Renal pelvis (tissue), 4 donors: Measurements from ENCODE around the gene CLEC18A. TPM values are rescaled to one million over a fixed set of nuclear protein-coding genes. Genes with fewer than 3 reads are reported as not detected.
A peak's percentile ranks its signal among the peaks of the same experiment; 100 is the strongest.

Experiments
- DNase-seq: peaks from one replicate; pipeline ENCODE4 v3.0.0-alpha.2; 2013
- polyA plus RNA-seq, 3 donors: library from polyadenylated mRNA; unstranded; fragments of 120-200 nt; gene quantifications; one replicate each; pipeline ENCODE4 v1.2.1, GENCODE V29; 2013; ENCODE audit not compliant: insufficient read length in 3 of 3

The CLEC18A gene
- polyA plus RNA-seq, 3 donors = 84.8 to 90.7 (median 87.6) TPM

DNA sequence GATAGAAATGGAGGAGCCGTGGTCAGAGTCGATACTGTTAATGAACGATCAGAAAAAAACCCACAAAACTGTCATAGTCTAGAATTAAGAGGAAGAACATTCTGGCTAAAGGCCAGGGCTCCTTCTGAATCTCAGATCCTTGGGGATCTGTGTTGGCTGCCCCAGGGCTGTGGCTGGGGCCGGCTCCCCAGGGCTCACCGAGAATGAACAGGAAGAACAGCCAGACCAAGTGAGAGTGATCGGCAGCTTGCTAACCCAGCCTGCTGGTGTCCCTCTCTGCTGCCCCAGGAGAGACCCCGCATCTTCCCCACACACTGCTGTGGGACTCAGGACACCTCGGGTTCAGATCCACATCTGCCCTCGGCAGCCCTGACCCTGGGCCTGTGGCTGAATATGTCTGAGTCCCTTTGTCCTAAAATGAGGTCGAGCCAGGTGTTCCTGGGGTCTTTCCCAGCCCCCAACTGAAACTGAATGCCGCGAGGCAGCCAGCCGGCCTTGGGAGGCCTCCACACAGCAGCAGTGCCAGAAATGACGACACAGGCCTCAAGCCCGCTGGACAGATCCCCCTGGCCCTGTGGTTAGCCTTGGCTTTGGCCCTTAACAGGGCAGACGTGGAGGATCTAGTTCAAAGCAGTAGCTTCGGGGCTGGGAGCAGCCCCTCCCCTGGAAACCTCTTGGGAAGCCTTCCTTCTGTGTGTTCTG lies 23.9 kb upstream of the CLEC18A start:
- DNase-seq = peak; percentile 41

DNA sequence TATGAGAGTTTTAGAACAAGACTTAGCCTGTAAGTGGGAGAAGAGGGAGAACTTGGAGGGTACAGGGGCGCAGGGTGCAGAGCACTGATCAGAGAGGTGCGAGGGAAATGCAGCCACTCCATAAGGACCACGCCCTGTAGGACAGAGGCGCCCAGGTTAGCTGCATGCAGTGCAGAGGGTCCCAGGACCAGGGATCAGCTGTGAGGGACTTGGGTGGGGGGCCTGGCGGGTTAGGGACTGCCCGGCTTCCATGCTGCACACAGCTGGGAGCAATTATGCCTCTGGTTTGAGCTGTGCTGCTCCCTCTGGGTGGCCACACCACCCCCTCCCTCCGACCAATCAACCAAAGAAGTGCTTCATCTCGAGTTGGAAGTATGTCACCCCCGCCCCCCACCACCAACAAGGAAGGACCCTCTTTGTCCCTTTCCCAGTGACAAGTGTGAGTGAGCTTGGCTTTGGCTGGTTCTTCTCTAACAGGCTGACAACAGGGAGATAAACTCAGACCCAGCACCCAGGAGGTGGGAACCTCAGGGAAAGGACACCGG lies 22.2 kb upstream of the CLEC18A start:
- no peak for DNase-seq

DNA sequence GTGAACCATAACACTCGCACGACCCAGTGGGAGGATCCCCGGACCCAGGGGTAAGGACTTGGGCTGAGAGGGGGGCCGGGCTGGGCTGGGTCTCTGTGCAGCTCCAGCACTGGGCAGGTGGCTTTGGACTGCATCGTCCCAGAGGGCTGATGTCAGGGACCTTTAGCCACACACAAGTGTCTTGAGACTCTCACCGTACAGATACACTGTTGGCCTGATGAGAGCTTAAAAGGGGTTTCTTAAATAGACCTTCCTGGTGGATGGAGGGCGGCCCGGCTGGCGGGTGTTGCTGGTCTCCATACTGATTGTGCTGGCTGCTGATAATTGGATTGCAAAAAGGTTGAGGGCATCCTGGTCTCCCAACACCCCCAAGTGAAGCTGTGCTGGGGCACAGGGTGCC lies 21.7 kb upstream of the CLEC18A start:
- no peak for DNase-seq

DNA sequence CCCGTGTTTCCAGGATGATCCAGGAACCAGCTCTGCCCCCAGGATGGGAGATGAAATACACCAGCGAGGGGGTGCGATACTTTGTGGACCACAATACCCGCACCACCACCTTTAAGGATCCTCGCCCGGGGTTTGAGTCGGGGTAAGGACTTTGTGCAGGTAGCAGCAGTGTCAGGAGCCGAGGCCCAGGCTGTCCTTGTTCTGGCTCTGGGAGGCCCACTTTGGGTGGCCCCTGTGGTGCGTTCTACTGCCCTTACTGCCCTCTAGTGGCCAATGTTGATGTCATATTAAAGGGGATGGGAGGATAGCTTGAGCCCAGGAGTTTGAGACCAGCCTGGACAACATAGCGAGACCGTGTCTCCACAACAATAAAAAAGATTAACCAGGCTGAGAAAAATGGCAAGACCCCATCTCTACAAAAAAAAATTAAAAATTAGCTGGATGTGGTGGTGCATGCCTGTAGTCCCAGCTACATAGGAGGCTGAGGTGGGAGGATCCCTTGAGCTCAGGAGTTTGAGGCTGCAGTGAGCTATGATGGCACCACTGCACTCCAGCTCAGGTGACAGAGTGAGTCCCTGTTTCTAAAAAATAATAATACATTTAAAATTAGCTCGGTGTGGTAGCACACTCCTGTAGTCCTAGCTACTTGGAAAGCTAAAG lies 20.9 kb upstream of the CLEC18A start:
- DNase-seq = peak; percentile 39

GRCh38 chr16:69931631-69932030 lies 19.5 kb upstream of the CLEC18A start:
- DNase-seq = no peak

DNA sequence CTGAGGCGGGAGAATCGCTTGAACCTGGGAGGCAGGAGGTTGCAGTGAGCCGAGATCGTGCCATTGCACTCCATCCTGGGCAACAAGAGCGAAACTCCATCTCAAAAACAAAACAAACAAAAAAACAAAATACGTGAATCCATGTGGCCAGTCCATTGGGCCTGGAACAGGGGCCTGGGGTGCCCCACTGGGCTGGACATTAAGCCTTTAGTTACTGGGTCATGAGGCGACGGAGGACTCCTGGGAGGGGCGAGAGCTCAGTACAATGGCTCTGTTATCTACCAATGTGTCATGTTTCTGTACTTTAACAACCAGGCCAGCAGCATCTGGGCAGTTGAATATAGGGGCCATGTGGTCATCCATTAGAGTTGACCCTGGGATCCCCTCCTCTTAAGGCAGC lies 18.9 kb upstream of the CLEC18A start:
- DNase-seq = no peak

GRCh38 chr16:69932691-69933392 lies 18.3 kb upstream of the CLEC18A start:
- no peak for DNase-seq

DNA sequence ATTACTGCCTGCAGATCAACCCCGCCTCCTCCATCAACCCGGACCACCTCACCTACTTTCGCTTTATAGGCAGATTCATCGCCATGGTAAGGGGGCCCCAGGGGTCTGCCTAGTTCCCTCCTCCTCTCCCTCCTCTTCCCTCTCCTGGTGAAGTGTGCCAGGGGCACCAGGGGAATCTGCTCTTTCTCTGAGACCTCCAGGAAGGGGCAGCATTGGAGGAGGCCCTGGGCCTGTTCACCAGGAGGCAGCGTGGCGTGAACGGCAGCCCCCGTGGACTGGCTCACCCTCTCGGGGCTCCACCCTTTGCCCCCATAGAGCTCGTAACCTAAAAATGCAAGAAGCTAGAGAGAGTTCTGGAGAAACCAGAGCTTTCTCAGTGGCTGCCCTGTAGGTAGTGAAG lies 17.1 kb upstream of the CLEC18A start:
- no peak for DNase-seq

DNA sequence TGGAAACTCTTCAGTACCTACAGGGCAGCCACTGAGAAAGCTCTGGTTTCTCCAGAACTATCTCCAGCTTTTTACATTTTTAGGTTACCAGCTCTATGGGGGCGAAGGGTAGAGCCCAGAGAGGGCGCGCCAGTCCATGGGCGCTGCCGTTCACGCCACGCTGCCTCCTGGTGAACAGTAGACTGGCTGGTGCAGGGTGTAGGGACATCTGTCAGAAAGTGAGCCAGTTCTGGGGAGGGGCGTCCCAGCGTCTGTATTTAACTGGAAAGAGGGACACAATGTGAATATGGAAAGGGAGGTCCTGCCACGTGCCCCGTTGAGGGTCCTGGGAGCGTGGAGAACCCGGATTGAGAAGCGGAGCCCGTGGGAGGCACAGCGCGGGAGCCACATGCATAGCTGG lies 16.4 kb upstream of the CLEC18A start:
- no peak for DNase-seq

DNA sequence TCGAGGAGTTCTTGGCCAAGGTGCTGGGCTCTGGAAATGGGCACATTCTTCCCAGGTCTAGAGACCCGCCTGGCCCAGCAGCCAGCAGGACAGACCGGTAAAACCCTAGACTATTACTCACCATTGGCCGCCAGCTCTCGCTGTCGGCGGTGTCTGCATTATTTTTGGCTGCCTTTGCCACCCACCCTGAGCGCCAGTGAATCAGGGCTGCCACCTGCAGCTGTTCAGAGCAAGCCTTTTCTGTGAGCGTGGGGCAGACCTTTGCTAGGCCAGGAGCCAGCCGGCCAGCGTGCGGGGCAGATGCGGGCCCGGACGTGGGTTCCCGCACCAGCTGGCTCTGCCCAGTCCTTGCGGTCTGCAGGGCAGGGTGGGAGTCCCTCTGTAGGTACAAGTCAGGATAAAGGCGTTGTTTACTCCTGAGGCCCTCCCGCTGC lies 15.8 kb upstream of the CLEC18A start:
- no peak for DNase-seq

DNA sequence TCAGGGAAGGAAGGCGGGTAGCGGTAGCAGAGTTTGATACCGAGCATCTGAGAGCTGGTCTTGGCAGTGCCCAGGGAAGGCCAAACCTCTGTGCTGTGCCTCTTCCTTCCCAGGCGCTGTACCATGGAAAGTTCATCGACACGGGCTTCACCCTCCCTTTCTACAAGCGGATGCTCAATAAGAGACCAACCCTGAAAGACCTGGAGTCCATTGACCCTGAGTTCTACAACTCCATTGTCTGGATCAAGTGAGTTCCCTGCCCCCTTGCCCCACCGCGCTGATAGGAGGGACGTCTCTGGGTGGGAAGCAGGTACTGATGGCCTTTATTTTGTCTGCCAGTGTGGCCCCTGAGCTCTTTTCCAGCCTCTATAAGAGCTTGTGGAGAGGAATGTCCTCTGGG lies 15.4 kb upstream of the CLEC18A start:
- no peak for DNase-seq

DNA sequence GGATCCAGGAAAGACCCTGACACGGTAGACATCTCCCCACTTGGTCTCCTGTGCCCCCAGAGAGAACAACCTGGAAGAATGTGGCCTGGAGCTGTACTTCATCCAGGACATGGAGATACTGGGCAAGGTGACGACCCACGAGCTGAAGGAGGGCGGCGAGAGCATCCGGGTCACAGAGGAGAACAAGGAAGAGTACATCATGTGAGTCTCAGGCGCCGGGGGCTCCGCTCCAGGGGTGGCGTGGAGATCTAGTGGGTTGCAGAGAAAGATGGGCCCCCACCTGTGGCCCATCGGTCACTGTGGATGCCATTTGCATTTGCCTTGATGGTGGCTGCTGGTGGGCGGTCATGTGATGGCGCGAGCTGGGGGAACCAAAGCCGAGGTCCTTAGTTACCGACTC lies 14.9 kb upstream of the CLEC18A start:
- DNase-seq = no peak

DNA sequence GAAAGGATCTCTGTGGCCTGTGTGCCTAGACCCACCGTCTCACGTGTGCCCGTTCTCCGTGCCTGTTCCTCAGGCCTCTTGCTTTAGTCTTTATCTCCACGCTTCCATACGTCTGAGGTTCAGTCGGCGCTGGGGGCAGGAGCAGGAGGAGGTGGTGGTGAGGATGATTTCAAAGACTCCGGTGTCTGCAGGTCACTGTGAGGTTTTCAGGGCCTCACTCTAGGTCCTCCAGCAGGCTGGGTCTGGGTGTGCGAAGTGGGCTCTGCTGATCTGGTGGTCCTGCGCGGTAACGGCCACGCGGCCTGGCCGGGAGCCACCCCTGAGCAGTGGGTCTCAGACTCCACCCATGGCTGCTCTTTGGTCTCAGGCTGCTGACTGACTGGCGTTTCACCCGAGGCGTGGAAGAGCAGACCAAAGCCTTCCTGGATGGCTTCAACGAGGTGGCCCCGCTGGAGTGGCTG lies 14.4 kb upstream of the CLEC18A start:
- DNase-seq = no peak

GRCh38 chr16:69937465-69937951 lies 13.6 kb upstream of the CLEC18A start:
- no peak for DNase-seq

GRCh38 chr16:69938981-69939820 lies 11.9 kb upstream of the CLEC18A start:
- no peak for DNase-seq

DNA sequence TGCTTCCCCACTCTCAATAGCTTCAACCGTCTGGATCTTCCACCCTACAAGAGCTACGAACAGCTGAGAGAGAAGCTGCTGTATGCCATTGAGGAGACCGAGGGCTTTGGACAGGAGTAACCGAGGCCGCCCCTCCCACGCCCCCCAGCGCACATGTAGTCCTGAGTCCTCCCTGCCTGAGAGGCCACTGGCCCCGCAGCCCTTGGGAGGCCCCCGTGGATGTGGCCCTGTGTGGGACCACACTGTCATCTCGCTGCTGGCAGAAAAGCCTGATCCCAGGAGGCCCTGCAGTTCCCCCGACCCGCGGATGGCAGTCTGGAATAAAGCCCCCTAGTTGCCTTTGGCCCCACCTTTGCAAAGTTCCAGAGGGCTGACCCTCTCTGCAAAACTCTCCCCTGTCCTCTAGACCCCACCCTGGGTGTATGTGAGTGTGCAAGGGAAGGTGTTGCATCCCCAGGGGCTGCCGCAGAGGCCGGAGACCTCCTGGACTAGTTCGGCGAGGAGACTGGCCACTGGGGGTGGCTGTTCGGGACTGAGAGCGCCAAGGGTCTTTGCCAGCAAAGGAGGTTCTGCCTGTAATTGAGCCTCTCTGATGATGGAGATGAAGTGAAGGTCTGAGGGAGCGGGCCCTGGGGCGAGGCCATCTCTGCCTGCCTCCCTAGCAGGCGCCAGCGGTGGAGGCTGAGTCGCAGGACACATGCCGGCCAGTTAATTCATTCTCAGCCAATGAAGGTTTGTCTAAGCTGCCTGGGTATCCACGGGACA lies 11.1 kb upstream of the CLEC18A start:
- no peak for DNase-seq

DNA sequence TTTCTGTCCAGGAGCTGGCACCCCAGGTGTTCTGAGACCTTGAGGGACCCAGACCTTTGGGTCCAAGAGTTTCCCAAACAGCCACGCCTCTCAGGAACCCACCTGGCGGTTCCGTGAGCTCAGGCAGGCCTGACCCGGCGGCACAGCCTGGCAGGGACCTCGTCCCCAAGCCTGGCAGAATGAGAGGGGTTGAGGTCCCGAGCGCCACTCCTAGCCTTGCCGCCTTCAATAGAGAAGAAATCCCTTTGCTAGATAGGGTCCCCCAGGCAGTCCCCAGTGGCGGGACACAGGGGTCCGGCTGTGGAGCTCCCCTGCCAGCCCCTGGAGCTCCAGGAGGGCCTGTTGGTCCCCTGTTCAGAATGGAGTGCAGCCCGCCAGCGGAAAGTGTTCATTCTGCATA lies 10.5 kb upstream of the CLEC18A start:
- no peak for DNase-seq

DNA sequence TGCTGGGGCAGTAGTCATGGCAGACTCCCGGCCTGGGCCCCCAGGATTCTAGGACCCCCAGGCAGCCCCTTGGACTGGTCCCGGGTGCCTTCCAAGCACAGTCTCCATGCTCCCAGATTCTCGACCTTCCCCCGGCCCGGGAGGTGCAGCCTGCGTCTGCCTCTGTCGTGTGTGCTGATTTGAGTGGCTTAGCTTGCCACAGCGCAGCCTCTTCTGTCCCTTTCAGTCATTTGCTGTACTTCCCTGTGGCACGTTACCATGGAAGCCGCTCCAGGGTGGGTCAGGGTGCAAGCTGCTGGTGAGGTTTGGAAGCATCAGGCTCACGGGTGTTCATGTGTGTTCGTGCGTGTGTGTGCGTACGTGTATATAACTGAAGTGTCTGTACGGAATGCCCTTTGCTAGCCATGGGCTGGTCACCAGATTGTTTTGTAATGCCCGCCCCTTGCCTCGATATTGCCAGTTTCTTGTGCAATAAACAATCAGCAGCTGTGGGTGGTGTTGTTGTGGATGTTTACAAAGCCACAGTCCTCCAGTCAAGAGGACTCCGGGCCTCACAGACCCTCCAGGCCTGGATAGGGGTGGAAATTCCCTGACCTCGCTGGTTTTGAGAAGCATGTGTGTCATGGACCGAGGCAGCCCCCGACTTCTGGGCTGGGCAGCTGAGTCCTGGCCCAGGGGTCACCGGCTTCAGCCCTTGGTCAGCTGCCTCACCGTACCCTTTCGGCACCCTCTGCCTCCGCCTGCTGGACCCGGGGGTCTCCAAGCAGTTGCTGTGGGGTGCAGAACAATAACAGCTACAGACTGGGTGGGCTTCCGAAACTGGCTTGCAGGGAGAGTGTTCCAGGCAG lies 9.7 kb upstream of the CLEC18A start:
- no peak for DNase-seq

DNA sequence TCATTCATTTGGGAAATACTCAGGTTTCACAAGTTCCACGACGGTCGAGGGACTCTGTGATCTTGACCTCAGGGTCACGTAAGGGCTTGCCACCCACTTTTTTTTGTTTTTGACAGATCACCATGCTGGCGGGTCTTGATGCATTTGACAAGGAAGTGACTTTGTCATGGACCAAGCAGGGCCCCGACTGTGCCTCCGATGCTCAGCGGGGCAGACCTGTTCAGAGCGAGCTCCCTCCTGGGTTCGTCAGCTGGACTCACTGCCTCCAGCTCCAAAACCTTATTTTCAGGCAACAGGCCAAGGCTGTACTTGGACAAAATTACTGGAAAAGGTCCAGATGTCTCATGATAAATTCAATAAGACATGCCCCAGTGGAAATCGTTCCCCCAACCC lies 9.0 kb upstream of the CLEC18A start:
- no peak for DNase-seq

GRCh38 chr16:69942627-69943170 lies 8.4 kb upstream of the CLEC18A start:
- DNase-seq = no peak
